Measurements from ENCODE around the gene PKNOX2. TPM values are rescaled to one million over a fixed set of nuclear protein-coding genes. Genes with fewer than 3 reads are reported as not detected.

PKNOX2 gene
- total RNA-seq, 1 experiment from 2014 or later, result not detected

GRCh38 chr11:125408311-125408711, 243.8 kb downstream of the PKNOX2 start:
- no peak for DNase-seq (ENCODE audit: low read depth)

- peak; percentile 46 for DNase-seq (ENCODE audit: low read depth)
Measured at GRCh38 chr11:125410091-125410490, 245.5 kb downstream of the PKNOX2 start.

GRCh38 chr11:125412177-125412496, 247.6 kb downstream of the PKNOX2 start:
- DNase-seq (ENCODE audit: low read depth), result no peak

GRCh38 chr11:125412509-125412908, 248.0 kb downstream of the PKNOX2 start:
- DNase-seq (ENCODE audit: low read depth), result no peak

- no peak for DNase-seq (ENCODE audit: low read depth)
Measured at GRCh38 chr11:125413226-125413625, 248.7 kb downstream of the PKNOX2 start.

GRCh38 chr11:125414121-125414520, 249.6 kb downstream of the PKNOX2 start:
- DNase-seq (ENCODE audit: low read depth), result no peak

GRCh38 chr11:125416981-125417935, 252.7 kb downstream of the PKNOX2 start:
- no peak for DNase-seq (ENCODE audit: low read depth)

GRCh38 chr11:125418396-125418795, 253.8 kb downstream of the PKNOX2 start:
- no peak for DNase-seq (ENCODE audit: low read depth)

GRCh38 chr11:125422681-125423080, 258.1 kb downstream of the PKNOX2 start:
- no peak for DNase-seq (ENCODE audit: low read depth)

GRCh38 chr11:125423247-125423849, 258.8 kb downstream of the PKNOX2 start:
- peak; percentile 15 for DNase-seq (ENCODE audit: low read depth)

- DNase-seq (ENCODE audit: low read depth), result no peak
Measured at GRCh38 chr11:125425601-125426000, 261.1 kb downstream of the PKNOX2 start.

GRCh38 chr11:125426818-125427528, 262.4 kb downstream of the PKNOX2 start:
- no peak for DNase-seq (ENCODE audit: low read depth)

GRCh38 chr11:125428486-125429173, 264.1 kb downstream of the PKNOX2 start:
- no peak for DNase-seq (ENCODE audit: low read depth)

GRCh38 chr11:125429174-125429707, 264.7 kb downstream of the PKNOX2 start:
- DNase-seq (ENCODE audit: low read depth), result peak; percentile 52

- DNase-seq (ENCODE audit: low read depth), result no peak
Measured at GRCh38 chr11:125429807-125430678, 265.5 kb downstream of the PKNOX2 start.

GRCh38 chr11:125431009-125431408, 266.5 kb downstream of the PKNOX2 start:
- no peak for DNase-seq (ENCODE audit: low read depth)

GRCh38 chr11:125431481-125431880, 266.9 kb downstream of the PKNOX2 start:
- DNase-seq (ENCODE audit: low read depth), result no peak

- DNase-seq (ENCODE audit: low read depth), result peak; percentile 54
Measured at GRCh38 chr11:125433454-125434121, 269.0 kb downstream of the PKNOX2 start.

- DNase-seq (ENCODE audit: low read depth), result no peak
Measured at GRCh38 chr11:125435461-125436238, 271.1 kb downstream of the PKNOX2 start.

All from M059J (cell line).